WERI-Rb-1 (cell line): Measurements from ENCODE around the gene PDP2.

Source experiments
- DNase-seq: peaks from one replicate; pipeline ENCODE4 v3.0.0-alpha.2; 2020
- H3K27ac ChIP-seq: fragments of 250-450 bp; sonication (Bioruptor Pico); 2 replicates; pipeline ENCODE4 v1.5.1; 2020; ENCODE audit warnings: mild to moderate bottlenecking, moderate library complexity
- H3K27me3 ChIP-seq: fragments of 250-450 bp; sonication (Bioruptor Pico); 2 replicates; pipeline ENCODE4 v1.5.1; 2021; ENCODE audit warnings: mild to moderate bottlenecking, low read depth, moderate library complexity; ENCODE audit not compliant: insufficient read depth, severe bottlenecking
- H3K36me3 ChIP-seq: fragments of 250-450 bp; sonication (Bioruptor Pico); 2 replicates; pipeline ENCODE4 v1.5.1; 2020; ENCODE audit warnings: mild to moderate bottlenecking, moderate library complexity
- H3K4me3 ChIP-seq: 2 replicates; pipeline ENCODE4 v1.5.1; 2011; ENCODE audit warnings: low read depth, mild to moderate bottlenecking, control low read depth, low read length
- H3K9me3 ChIP-seq: fragments of 250-450 bp; sonication (Bioruptor Pico); 2 replicates; pipeline ENCODE4 v1.5.1; 2021; ENCODE audit warnings: mild to moderate bottlenecking, moderate library complexity; ENCODE audit not compliant: severe bottlenecking
- CTCF ChIP-seq: IDR thresholded peaks from 2 replicates; pipeline ENCODE4 v1.5.1; 2011; ENCODE audit warnings: low read depth, mild to moderate bottlenecking, control low read depth, inconsistent platforms, low read length

Gene PDP2

GRCh38 chr16:66880288-66881013 lies at the start of gene PDP2:
Gene PDP2 (plus strand): TSS chr16:66880515. CDS start chr16:66884285, 3,770 bp downstream.
- peak; percentile 98 for DNase-seq
- Histone ChIP-seq H3K9me3 (no peaks in the 10 kb centered on the region), H3K27ac (peak within 1 kb of the TSS; percentile 73), H3K4me3 (peak within 1 kb of the TSS; percentile 63), H3K36me3 (peaks cover 22% of the 10 kb centered on the region), H3K27me3 (no peaks in the 10 kb centered on the region)
- no peak for TF ChIP-seq CTCF

- Histone ChIP-seq H3K4me3 (no peak overlapping the region), H3K9me3 (no peaks in the 10 kb centered on the region), H3K27me3 (no peaks in the 10 kb centered on the region), H3K36me3 (peaks cover 20% of the 10 kb centered on the region), H3K27ac (no peak overlapping the region)
- no peak for DNase-seq
- no peak for TF ChIP-seq CTCF
Measured at GRCh38 chr16:66832190-66832589, 48.1 kb upstream of the PDP2 start.

GRCh38 chr16:66832661-66833305 lies 47.5 kb upstream of the PDP2 start:
- Histone ChIP-seq H3K9me3 (no peaks in the 10 kb centered on the region), H3K36me3 (peaks cover 14% of the 10 kb centered on the region), H3K27me3 (no peaks in the 10 kb centered on the region), H3K4me3 (no peak overlapping the region), H3K27ac (no peak overlapping the region)
- no peak for DNase-seq
- TF ChIP-seq CTCF: no peak

- Histone ChIP-seq H3K27me3 (no peaks in the 10 kb centered on the region), H3K4me3 (no peak overlapping the region), H3K9me3 (no peaks in the 10 kb centered on the region), H3K27ac (no peak overlapping the region), H3K36me3 (peaks cover 4% of the 10 kb centered on the region; the same call in 1 of the 2 replicates)
- DNase-seq: no peak
- TF ChIP-seq CTCF: no peak
Measured at GRCh38 chr16:66834746-66835145, 45.6 kb upstream of the PDP2 start.

GRCh38 chr16:66840883-66841282 lies 39.4 kb upstream of the PDP2 start:
- no peaks in the 10 kb centered on the region for H3K9me3 ChIP-seq
- H3K4me3 ChIP-seq: no peak overlapping the region
- H3K36me3 ChIP-seq: no peaks in the 10 kb centered on the region
- no peak for TF ChIP-seq CTCF
- no peak for DNase-seq
- H3K27me3 ChIP-seq: peaks cover 17% of the 10 kb centered on the region
- no peak overlapping the region for H3K27ac ChIP-seq

GRCh38 chr16:66841366-66841765 lies 38.9 kb upstream of the PDP2 start:
- no peak for DNase-seq
- TF ChIP-seq CTCF: no peak
- no peak overlapping the region for H3K27ac ChIP-seq
- H3K36me3 ChIP-seq: no peaks in the 10 kb centered on the region
- H3K4me3 ChIP-seq: no peak overlapping the region
- no peaks in the 10 kb centered on the region for H3K9me3 ChIP-seq
- H3K27me3 ChIP-seq: peaks cover 18% of the 10 kb centered on the region
